Activated CD4-positive, alpha-beta T cell treated with anti-CD3 and anti-CD28 coated beads, Interleukin-2, amount 50 U/mL, for 16 hours (primary cell): Measurements from ENCODE around the gene CFAP58.

ENCODE experiments used
- DNase-seq: peaks from one replicate; pipeline ENCODE4 v3.0.0-alpha.2; 2020

CFAP58 gene

DNA sequence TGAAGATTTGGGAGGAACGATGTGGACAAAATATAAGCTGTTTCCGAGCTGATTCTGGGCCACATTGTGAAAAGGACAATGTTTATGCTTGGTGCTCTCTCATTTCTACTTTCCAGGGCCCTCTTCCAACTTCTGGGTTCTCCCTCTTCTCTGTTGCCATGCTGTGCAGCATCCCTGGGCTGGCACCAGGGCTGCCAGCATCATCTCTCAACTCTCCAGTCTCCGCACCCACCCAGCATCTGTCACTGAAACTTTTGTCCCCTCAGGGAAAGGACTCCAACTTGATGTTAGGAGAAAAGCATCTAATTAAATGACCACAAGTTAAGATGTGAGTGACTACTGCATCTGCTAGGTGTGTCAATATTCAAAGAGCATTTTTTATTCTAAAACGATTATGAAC is 26.7 kb downstream of the CFAP58 start:
- no peak for DNase-seq

DNA sequence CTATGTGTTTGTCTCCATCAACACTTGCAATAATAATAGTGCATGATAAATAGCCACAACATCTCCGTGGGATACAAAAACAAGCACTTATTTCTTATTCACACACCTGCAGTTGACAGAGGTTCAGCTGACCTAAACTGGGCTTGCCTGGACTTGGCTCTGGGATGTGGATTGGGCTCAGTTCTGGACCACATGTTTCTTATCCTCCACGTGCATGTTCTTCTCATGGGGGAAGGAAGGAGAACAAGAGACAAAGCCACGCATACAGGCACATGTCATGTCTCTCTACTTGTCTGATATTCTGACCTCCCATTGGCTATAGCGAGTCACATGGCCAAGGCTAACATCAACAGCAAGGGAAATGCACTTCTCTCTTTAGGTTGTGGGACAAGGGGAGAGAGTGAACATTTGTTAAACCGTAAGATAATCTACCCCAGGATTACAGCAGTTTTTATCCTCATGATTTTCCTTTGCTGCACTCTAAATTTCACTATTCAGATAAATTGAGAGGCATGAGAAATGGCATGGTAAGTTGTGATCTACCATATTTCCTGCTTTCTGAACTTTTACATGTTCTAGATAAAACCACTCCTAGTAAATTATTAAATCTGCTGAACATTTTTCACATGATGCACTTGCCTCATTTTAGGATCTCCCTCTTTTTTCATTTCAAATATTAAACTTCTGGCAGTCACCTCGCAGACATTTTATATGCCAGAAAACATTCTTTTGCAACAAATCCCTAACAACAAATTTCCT is 33.7 kb downstream of the CFAP58 start:
- no peak for DNase-seq

DNA sequence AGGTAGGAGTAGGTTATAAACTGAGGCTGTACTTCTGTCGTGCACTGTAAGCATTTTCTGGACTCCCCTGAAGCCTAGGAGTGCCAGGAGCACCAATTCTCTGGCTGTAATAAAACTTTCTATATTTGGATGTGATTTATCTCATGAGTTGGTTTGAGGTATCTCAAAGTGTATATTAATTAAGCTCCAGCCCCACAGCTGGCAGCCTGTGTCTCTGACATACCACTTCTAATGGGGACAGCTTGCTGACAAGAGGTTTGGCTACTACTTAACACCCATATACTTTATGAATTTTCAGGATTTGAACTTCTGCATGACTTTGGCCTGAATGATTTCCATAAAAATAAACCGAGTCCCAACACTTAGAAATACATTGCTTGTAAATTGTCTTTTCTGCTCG is 35.2 kb downstream of the CFAP58 start:
- no peak for DNase-seq

DNA sequence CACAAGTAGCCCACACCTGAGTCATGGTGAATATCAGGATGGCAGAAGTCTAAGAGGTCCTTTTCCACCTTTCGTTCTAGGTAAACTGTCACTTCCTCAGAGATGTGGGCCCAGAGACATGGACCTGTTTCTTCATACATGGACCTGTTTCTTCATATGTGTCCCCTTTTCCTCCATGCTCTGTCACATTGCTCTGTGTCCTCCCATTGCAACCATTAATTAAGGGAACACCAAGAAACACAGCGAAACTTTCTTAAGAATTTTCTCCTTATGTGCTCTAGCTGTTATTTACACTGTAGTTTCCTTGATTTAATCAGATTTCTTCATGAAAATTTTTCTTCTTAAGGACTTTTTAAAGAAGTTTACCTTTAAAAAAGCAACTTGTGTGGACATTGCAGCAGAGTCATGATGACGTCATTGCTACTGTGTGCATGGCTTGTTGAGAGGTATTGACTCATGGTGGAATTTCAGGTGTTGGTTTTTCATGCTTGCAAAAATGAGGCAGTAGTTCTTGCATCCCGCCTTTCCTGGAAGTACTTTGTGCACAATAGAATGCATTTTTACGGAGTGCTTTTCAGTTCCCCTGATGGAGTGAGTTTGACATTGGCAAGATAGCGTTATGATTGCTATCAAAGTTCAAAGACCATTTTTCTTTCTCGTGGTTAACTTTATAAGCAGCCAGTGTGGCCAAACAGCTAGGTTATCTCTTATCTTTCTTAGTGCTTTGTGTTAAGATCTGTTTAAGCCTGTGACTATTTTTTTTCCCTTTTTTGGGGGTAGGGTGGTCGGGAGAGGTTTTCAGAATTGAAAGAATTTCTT is 37.7 kb downstream of the CFAP58 start:
- DNase-seq, result peak; percentile 9

DNA sequence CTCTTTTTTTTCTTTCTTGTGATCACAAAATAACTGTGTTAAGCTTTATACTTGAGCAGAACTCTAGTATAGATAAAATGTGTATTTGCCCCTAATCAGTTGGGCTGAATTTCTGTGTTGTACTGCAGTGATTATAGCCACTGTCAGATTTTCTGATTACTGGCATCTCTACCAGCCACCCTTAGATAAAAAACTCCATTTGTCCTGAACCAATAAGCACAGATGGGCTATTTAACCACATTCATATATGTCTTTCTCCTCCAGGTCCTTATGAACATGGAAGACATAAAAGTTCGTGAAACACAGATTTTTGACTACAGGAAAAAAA is 38.3 kb downstream of the CFAP58 start:
- no peak for DNase-seq

DNA sequence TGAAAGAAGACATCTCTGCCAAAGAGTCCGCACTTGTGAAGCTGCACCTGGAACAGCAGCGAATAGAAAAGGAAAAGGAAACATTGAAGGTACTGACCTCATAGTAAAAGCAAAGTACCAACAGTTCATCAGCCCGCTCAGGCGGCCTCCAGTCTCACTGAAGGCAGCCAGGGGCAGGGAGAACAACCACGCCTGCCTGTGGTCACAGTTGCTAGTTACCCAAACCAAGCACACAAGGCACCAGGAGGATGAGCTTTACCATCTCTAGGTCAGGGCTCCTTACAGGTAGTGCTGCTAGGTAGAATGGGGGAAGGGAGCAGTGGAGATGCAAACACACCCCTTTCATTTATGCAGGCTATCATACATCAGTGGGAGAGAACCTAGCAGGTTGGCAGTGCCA is 39.8 kb downstream of the CFAP58 start:
- no peak for DNase-seq

DNA sequence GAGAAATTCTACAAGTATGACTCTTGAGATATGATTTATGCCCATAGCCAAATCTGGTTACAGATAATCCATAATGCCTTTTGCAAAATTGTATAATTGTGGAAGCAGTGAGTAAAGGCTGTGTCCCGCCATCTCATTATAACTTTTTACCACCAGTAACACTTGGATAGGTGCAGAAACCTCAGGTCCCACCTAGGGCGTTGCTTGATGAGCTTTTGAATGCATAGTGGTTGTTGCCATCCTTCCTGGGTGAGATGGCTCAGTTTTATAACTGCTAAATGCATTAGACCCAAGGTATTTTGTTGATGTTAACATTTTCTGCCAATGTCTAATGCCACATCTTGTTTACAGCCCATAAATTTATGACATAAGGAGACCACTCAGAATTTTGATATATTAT is 42.9 kb downstream of the CFAP58 start:
- no peak for DNase-seq

DNA sequence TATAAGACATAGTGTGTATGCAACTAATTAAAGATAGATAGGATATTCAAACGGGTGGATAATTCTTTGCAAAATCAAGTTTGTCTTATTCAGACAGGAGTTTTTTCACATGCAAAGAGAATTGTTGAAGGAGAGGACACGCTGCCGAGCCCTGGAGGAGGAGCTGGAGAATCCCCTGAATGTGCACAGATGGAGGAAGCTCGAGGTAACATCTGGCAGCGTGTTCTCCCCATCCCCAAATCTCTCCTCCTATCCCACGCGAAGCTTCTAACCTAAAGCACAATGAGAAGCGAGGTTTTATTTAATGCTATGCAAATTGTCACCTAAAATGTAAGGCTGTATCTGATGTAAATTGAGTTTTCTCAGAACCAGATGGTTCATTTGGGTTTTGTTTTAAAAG is 50.0 kb downstream of the CFAP58 start:
- no peak for DNase-seq

DNA sequence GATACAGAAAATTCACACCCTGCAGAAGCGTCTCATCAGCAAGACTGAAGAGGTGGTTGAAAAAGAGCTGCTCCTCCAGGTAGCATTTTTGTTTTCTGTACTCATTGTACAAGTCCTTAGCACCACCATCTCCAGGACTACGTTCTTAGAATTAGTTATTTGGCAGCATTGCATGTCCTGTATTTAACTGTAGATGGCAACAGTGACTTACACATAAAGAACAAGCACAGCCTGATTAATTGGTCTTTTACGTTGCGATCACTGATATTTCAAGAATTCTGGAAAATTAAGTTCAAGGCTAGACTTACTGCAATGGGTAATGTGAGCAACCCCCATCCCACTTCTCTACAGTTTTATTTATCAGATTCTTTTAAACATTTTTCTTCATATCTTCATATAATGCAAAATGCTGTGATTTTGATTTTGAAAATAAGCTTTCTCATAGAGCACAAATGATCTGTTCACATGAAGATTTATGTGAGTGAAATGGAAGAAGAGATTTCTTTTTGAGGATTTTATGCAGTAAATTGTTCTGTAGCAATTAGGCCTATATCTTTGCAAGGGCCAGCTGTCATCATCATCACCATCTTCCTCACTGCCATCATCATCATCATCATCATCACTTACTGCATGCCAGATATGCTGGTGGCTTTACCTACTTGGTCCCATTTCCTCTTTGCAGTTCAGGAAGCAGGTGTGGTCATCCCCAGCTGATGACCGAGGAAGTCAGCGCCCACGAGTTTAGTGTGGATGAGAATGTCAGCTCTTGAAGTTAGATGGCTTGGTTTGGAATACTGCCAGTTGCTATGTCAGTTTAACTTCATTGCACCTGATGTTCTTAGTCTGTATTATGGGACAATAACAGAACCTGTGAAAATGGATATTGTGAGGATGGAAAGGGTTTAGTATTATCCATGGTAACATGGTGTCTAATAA is 53.4 kb downstream of the CFAP58 start:
- peak; percentile 26 for DNase-seq

DNA sequence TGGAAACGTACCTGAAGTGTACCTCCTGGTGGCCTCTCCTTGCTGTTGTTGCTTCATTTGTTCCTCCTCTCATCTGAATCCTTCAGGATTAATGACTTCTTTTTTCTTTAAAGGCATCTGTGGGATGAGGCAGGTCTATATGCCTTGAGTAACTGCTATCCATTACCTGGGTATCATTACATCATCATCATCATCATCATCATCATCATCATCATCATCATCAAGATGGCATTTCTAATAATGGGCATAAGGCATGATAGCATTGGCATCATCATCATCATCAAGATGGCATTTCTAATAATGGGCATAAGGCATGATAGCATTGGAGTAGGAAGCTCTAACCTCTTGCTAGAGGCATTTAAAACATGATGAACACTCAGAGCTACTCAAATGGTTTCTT is 59.9 kb downstream of the CFAP58 start:
- DNase-seq, result no peak

DNA sequence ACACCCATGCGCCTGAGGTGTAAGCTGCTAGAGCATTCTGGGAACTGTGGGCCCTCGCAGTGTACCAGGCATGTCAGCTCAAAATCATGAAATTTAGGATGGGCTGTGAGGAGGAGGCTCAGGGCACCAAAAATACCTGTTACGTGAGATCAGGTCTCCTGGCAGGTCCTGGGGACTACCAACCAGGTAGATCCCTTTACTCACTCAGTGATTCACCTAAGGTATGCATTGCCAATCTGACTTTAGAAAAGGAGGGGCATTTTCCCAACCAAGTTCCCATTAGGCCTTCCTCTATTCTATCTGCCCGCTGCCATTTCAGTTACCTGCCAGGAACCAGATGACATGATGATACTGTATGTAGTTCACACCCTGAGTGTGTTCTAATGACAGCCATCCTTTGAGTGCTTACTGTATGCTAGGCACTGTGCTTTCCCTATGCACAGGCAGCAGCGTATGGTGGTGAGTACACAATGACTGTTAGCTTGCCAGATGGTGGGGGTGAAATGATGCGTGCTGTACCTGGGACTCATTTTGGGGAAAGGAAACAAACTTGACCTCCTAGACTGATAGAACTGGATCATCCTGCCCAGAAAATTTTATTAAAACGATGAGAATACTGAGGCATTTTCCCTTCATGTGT is 62.0 kb downstream of the CFAP58 start:
- DNase-seq, result no peak

DNA sequence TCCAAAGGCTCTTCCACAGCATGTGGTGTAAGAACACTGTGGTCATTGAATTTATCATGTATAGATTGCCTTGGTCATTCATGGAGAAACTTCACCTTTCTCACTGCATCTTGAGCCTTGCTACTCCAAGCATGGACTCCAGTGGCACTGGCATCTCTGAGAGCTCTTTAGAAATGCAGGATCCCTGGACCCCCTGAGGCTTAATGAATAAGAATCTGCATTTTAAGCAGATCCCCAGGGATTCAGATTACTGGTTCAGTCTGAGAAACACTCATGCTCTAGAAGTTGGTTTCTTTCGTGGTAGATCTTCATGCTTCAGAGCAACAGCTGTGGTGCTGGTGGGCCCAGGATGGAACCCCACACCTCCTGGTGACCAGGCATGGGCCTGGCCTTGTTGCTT is 63.2 kb downstream of the CFAP58 start:
- DNase-seq, result no peak

DNA sequence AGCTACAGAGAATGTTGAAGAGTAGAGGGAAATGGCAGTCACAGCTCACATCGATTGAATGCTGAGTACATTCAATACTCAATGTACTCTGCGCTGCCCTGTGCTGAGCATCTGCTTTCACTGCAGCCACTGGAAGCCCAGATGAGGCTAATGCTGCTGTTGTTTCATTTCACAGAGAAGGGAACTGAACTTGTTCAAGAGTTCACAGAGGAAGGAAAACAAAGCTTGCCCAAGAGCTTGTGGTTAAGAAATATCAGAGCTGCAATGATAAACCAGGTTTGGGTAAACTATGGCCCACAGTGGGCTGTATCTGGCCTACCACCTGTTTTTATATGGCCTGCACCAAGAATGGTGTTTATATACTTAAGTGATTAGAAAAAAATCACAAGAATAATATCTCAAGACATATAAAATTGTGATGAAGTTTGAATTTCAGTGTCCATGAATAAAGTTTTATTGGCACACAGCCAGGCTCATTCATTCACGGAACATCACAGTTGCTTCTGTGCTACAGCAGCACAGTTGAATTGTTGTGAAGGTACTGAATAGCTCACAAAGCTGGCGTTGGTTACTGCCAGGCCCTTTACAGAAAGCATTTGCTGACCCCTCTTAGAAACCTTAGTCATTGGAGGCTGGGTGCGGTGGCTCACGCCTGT is 64.1 kb downstream of the CFAP58 start:
- DNase-seq, result no peak

DNA sequence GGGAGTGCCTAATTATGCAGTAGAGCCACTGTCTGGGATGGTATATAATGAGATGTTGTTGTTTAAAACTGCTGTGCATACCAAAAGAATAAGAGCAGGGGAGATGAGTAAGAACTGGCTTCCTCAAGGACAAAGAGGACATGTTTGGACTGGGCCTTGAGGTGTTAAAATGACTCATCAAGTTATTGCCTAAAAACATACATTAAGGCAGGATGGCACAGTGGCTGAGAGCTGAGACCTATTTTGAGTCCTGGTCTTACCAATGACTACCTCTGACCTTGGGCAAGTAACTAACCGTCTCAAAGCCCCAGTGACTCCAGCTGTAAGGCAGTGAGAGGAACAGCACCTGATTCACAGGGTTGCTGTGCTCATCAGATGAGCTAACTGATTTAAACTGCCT is 71.1 kb downstream of the CFAP58 start:
- DNase-seq, result peak; percentile 78

DNA sequence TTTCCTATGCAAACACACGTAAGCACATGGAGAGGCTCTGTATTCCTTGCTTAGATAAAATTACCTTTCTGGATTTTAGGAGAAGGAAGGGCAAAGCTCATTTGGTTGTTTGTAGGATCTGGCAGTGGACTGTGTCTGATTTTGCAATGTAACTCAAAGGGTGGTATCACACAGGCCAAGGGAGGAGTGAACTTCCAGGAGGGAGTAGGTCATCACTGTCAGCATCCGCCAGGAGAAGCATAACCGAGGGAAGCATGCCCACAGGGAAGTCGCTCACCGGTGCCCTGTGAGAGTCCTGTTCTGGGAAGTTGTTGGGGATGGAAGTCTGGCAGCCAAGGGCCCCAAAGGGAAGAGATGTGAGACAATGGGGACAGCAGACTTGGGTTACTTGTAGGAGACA is 74.4 kb downstream of the CFAP58 start:
- DNase-seq, result no peak

DNA sequence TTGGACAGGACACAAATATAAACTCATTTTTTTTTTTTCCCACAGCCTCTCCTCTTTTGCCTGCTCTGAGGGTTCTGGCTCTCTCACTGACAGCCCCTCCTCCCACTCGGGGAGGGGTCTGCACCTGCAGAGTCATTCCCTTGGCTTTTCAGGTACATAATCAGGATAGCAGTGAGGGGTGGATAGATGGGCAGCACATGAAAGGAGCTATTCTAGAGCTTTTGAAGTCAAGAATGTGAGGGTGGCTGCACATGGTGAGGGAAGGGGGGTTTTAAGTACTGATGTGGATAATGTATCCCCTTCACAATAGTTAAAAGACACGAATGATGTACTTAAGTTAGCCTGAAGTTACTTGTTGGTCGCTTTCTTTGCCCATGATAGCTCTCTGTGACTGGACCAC is 76.2 kb downstream of the CFAP58 start:
- DNase-seq, result no peak

DNA sequence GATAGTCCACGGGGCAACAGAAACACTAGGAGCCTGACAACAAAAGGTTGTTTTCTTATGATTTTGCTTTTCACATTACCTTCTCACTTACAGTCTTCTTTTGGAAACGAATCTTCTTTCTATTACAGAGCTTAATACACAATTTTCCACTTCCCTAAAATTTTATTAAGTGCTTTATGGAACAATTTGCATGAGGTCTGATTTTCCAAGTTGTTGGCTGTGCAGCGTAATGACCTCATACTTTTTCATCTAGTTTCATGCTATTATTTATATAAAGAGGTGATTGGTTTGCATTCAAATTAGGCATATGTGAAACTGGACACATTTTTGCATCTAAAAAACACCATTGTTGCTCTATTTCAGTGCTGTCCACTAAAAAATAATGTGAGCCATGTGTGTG is 76.7 kb downstream of the CFAP58 start:
- no peak for DNase-seq

DNA sequence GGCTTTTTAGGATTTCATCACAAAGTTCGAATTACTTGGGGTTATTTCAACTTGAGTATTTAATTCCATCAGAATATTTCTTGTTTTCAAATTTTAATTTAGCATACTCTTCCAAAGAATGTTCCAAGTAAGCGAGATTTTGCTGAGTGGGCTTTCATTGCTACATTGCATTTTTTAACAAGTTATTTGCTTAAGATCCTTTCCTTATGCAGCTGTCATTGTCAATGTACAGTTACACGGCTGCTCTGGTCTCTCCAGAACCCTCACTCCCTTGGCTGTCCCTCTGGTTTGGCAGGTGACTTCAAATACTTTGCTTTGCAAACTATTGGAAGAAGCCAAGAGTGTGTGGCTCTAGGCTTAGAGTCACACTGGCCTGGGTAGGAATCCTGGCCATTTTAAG is 80.0 kb downstream of the CFAP58 start:
- no peak for DNase-seq

DNA sequence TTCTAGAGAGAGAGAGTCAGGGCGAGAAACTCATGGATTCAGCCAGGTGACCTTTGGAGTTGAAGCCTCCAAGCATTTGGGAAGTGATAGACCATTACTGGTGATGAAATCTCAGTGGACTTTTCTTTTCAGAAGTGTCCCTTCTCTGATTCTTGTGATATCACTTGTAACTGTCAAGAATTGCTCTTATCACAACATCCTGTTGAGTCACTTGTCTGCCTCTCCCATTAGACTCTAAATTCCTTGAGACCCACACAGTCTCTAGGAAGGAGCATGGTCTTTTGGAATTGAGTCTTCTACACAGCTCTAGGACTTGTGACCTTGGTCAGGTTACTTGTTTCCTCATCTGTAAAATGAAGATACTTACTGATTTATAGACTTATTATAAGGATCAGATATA is 81.0 kb downstream of the CFAP58 start:
- no peak for DNase-seq

DNA sequence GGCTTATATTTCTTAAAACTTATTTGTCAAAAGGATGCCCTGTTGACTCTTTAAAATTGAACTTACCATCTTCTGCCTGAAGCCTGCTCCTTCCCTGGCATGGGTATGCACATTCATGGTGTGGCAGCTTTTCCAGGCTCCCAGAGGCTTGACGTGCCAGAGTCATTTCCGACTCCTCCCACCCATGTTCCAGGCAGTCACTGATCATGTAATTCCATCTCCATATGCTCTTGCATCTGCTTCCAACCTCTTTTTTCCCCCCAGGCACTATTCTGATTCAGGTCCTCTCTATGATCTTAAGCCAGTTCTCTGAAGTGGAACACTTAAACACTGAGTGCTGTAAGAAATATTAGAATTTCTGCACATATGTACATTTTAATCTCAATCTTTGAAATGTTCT is 82.2 kb downstream of the CFAP58 start:
- no peak for DNase-seq

DNA sequence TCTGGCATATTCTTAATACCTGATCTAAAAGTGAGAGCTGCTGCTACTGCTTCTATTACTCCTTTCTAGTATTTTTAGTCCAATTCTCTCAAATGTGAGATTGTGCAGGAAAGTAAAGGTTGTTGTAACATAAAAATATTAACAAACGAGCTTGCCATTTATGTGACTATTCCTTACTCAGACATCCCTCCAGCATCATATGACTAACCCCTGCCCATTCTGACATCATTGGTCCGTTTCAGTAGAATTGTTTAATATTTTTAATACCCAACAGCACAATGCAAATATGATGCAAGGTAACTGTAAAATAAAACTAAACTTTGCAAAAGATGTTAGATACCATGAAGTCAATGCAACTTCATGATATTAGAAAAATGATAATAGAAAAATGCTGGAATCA is 83.6 kb downstream of the CFAP58 start:
- no peak for DNase-seq

DNA sequence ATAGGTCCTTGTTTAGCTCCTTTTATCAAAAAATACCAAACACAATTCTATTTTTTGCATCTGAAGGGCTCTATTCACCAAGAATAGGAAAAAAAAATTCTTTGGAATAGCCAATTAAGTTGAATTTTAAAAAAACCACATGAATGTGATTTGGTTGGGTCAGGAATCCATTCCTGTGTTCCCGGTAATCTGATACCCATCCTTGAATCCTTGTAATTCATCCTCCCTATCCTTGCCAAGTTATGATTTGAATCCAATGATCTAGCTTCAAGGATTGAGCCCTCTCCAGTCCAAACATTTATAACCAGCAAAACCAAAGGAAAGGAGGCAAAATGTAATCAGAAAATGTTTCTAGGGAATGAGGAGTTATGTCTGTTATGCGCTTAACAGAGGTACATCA is 86.6 kb downstream of the CFAP58 start:
- DNase-seq, result no peak
